Dedifferentiated amniotic fluid mesenchymal stem cell (primary cell): ENCODE measurements around the gene MRPL9.
"Not testable (repeated sequence)": the region's sequence is repeated elsewhere in the genome, so short reads cannot be mapped to it uniquely, and the experiment has no call there.

ENCODE experiments used
- DNase-seq: peaks from one replicate; pipeline ENCODE4 v3.0.0-alpha.2; 2016; ENCODE audit errors: extremely low spot score

The MRPL9 gene

GRCh38 chr1:151783796-151784195, 20.5 kb upstream of the MRPL9 start:
- DNase-seq, result no peak

- no peak for DNase-seq
Measured at GRCh38 chr1:151782741-151783140, 19.4 kb upstream of the MRPL9 start.

- not testable (repeated sequence) for DNase-seq
Measured at GRCh38 chr1:151782026-151782425, 18.7 kb upstream of the MRPL9 start.

GRCh38 chr1:151780736-151781135, 17.4 kb upstream of the MRPL9 start:
- DNase-seq, result not testable (repeated sequence)

- DNase-seq, result no peak
Measured at GRCh38 chr1:151779852-151780251, 16.6 kb upstream of the MRPL9 start.

GRCh38 chr1:151777317-151777716, 14.0 kb upstream of the MRPL9 start:
- DNase-seq, result no peak

- no peak for DNase-seq
Measured at GRCh38 chr1:151776665-151777062, 13.4 kb upstream of the MRPL9 start.

- DNase-seq, result no peak
Measured at GRCh38 chr1:151775894-151776664, 12.8 kb upstream of the MRPL9 start.

GRCh38 chr1:151774256-151774922, 11.1 kb upstream of the MRPL9 start:
- DNase-seq, result no peak

- no peak for DNase-seq
Measured at GRCh38 chr1:151773702-151774101, 10.4 kb upstream of the MRPL9 start.

GRCh38 chr1:151769270-151769669, 6.0 kb upstream of the MRPL9 start:
- DNase-seq, result not testable (repeated sequence)

- not testable (repeated sequence) for DNase-seq
Measured at GRCh38 chr1:151768351-151769066, 5.2 kb upstream of the MRPL9 start.

- DNase-seq, result no peak
Measured at GRCh38 chr1:151763990-151764389, 694 bp upstream of the MRPL9 start.

GRCh38 chr1:151760597-151761385, 2.5 kb downstream of the MRPL9 start:
- no peak for DNase-seq

GRCh38 chr1:151759241-151759640, 4.1 kb downstream of the MRPL9 start:
- no peak for DNase-seq

GRCh38 chr1:151756291-151756690, 7.0 kb downstream of the MRPL9 start:
- DNase-seq, result no peak

- DNase-seq, result no peak
Measured at GRCh38 chr1:151741516-151741915, 21.8 kb downstream of the MRPL9 start.

GRCh38 chr1:151739590-151740355, 23.5 kb downstream of the MRPL9 start:
- no peak for DNase-seq

- DNase-seq, result no peak
Measured at GRCh38 chr1:151737479-151737878, 25.8 kb downstream of the MRPL9 start.

GRCh38 chr1:151737026-151737425, 26.3 kb downstream of the MRPL9 start:
- no peak for DNase-seq

- not testable (repeated sequence) for DNase-seq
Measured at GRCh38 chr1:151733995-151734394, 29.3 kb downstream of the MRPL9 start.
